NAMALWA (cell line): Measurements from ENCODE around the gene SDC1.

Experiments used
- DNase-seq: peaks from one replicate; pipeline ENCODE4 v3.0.0-alpha.2; 2015; ENCODE audit warnings: low spot score

Gene SDC1

DNA sequence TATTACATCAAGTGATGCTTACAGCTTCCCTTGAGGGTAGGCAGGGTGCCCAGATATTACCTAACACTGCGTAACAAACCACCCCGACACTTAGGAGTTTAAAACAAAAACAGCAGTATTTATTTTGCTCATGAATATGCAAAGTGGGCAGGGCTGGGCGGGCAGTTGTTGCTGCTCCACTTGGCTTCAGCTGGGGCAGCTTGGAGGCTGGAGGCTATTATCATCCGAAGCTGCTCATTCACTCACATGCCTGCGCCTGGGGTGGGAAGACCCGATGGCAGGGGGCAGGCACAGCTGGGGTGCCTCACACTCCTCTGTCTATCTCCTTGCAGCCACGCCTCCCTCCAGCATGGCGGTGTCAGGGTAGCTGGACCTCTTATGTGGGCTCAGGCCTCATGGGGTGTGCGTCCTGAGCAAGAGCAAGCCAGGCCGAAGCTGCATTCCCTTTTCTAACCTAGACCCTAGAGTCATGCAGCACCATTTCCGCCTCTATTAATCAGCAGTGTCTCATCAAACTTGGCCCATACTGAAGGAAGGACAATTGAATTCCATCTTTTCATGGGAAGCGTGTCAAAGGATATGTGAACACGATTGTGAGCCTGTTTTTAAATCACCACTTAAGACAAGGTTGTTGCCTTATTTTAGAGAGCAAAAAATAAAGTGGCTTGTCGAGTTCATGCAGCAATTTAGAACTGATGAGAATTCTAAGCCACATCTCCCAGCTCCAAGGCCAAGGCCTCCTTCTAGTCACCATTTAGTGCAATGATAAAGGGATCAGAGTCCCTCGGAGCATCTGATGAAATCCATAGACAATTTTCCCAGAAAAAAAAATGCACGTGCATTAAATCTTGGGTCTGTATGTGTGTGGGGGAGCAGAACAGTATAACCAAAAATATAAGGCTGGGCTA lies 54.9 kb downstream of the SDC1 start:
- no peak for DNase-seq

DNA sequence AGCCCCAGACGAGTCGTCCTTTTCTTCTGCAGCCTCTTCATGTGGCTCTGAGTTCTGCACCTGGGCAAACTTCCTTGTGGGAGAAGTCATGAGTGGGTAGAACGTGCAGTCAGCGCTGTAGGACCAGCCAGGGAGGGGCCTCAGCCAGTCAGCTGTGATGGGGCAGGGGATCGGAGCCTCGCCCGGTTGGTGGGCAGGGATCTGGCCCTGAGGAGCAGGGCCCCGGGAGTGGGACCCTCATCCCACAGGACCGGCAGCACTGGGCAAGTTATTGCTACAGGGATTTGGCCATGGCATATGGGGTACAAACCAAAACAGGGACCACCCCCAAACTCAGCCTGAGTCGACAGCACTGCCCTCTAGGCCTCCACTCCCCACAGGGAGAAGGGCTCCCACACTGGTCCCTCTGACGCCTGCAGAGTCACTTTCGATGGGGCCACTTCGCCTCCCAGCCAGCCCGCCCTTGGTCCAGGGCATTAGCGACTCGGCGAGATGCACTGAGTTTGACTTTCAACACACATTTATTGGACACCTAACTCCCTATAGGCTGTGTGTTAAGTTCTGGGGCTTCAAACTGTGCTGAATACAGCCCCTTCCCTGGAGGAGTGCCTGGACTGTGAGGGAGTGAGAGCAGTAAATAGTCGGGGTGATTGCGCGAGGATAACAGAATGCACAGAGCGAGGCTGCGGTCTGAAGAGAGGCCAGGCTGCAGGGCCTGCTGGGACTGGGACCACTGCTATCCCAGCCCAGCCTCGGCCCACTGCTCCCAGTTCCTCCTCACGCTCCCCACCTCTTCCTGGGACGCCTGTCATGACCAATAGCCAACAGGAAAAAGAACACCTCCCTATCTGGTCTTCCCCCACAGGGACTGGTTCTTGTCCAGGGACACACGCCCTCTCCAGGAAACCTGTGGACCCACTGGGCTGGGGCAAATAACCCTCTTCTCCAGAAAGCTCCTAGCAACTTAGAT lies 55.9 kb downstream of the SDC1 start:
- no peak for DNase-seq

DNA sequence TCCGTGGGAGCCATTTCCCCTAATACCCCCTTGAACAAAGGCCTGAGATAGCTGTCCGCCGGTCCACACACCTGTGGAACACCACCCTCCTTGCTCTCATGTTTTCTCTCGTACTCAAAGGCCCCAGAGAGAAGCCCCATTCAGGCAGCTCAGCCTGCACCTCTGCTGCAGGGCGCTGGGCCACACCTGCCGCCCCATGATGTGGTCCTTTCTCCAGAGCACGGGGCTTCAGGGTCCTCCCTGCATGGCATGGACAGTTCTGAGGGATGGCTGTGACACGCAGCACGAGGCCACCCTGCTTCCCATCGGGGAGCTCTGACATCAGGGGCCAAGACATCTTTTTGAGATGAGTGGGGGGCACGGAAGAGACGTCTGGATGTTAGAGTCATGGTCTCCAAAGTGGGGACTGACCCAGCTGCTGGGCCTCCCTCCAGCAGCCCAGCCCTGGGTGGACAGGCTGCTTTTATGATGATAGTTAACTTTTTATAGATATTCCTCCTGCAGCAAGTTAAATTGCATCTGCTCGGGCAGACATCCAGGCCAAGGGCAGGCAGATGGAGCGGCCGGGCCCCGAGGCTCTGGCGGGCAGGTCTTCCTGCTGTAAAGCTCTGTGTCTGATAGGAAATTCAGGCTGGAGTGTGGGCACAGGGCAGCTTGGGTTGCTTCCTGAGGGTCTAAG lies 56.7 kb downstream of the SDC1 start:
- no peak for DNase-seq

DNA sequence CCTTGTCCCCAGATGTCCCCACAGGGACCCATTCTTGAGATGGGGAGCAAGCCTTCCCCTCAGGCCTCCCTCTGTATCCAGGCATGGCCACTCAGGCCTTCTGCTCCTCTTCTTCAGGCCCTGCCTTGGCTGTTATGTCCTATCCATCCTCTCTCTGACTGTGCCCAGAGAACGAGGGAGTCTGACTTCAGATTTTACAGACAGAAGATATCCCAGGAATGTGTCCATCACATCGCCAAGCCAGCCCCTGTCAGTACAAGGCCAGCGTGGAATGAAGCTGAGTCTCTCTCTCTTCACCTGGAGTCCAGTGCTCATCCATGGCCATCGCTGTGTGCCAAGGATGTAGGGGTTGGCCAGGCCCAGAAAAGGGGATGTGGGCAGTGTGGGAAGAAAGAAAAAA lies 57.6 kb downstream of the SDC1 start:
- no peak for DNase-seq

DNA sequence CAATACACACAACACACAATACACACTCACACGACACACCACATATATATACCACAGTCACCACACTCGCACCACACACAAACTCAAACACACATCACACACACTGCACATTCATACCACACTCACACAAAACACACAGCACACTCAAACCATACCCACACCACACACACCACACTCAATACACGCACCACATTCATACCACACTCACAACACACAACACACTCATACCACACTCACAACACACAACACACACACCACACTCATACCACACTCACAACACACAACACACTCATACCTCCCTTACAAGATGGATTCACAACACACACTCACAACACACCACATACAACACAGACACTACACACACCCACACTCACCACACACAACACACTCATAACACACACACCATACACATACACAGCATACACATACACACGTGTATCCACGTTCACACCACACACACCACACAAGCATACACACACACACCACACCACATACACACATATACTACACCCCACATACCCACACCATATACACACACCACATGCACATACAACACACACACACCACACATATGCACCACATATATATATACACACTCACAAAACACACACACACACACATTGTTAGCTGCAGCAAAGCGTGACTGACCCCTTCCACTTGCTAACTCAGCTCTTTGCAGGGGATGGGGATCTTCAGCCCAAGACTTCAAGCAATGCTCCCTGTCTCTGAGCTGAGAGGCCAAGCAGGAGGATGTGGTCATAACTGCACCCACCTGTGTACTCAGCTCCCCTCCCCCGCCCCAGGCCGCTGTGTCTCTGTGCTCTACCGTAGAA lies 59.0 kb downstream of the SDC1 start:
- DNase-seq, result no peak

DNA sequence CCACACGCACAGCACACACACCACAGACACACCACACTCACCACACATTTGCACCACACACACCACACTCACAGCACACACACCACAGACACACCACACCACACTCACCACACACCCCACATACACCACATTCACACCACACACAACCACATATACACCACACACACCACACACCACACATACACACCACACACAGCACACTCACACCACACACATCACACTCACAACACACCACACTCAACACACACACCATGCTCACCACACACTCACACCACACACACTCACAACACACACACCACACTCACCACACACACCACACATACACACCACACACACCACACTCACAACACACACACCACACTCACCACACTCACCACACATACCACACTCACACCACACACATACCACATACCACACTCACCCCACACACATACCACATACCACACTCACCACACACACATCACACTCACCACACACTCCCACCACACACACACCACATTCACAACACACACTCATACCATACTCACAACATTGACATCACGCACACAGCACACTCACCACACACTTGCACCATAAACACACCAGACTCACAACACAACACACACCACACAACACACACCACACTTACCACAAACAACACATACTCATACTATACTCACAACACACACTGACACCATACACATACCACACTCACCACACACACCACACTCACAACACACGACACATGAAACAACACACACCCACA lies 60.0 kb downstream of the SDC1 start:
- no peak for DNase-seq

DNA sequence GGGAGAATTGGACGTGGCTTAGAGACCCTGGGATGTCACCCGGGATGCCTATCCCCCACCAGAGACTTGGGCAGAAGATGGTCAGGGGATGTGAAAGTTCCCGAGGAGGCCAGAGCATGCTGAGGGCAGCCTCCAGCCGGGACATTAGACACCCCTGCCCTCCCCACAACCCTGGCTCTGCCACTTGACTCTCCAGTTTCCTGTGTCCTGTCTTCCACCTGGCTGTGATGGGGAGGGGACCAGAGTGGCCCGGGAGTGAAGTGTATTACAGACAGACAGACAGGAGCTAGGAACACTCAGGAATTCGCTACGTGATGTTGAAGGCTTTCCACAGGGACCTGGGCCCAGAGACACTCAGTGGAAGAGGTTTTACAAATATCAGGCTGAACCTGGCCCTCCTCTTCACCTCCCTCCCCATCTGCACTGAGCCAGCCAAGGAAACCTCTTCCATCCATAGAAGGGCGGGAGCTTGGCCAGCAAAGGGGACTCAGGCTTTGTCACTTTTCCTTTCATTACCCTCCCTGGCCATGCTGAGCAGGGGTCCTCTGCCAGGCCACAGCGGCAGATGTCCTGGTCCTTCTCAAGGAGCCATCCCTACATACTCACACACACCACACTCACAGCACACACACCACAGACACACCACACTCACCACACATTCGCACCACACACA lies 60.7 kb downstream of the SDC1 start:
- peak; percentile 46 for DNase-seq

DNA sequence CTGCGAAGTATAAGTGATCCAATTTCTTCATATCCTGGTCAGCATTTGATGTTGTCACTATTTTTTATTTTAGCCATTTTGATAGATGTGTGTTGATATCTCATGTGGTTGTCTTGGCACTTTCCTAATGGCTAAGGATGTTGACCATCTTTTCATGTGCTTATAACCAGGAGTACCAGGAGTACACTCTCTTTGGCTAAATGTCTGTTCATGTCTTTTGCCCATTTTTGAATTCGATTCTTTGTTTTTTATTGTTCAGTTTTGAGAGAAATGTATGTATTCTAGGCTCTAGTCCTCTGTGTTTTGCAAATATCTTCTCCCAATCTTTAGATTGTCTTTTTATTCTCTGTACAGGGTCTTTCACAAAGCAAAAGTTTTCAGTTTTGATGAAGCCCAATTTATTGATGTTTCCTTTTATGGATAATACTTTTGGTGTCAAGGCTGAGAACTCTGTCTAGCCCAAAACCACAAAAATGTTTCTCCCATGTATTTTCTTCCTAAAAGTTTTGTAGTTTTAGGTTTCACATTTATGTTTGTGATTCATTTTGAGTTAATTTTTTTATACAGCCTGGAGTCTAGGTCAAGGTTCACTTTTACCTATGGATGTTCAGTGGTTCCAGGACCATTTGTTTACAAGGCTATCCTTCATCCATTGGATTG lies 65.4 kb downstream of the SDC1 start:
- no peak for DNase-seq

DNA sequence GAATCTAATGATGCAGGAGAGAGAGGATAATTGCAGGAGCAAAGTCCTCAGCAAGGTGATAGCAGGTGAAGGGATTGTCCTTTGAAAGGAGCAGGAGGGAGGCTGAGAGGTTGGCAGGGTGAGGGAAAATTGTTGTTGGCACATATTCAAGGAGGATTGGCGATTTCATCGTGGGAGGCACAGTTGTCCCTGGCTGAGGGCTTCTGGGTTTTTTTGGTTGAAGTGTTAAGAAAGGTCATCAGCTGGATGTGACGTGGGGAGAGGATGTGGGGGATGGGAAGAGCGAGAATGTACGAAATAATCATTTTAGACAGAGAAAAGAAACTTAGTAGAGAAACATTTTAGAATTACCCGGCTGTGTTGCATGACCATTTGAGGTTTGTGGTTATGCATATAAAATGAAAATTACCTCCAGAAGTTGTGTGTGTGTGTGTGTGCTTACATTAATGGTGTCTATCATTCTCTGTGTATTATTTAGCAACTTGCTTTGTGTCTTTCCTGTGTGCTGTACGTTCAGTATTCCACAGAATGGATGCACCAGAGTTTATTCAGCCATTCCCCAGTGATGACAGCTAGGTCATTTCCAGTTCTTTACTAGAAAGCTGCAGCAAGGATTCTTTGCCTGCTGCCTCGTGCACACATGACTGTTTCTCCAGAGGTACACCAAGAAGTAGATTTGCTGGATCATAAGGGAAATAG lies 67.6 kb downstream of the SDC1 start:
- DNase-seq, result no peak

DNA sequence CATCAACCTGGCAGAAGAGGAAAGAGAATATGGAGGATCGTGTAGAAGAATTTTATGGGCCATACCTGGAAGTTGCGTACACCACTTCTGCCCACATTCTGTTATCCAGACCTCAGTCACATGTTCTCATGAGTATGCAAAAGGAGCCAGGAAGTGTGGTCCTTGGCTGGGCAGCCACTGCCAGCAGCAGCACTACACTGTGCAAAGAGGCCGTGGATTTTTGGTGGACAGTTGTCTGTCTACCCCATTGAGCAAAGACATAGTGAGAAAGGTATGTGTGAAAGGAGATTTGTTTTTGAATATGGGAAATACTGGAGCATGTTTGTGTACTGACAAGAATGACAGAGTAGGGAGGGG lies 68.1 kb downstream of the SDC1 start:
- no peak for DNase-seq

DNA sequence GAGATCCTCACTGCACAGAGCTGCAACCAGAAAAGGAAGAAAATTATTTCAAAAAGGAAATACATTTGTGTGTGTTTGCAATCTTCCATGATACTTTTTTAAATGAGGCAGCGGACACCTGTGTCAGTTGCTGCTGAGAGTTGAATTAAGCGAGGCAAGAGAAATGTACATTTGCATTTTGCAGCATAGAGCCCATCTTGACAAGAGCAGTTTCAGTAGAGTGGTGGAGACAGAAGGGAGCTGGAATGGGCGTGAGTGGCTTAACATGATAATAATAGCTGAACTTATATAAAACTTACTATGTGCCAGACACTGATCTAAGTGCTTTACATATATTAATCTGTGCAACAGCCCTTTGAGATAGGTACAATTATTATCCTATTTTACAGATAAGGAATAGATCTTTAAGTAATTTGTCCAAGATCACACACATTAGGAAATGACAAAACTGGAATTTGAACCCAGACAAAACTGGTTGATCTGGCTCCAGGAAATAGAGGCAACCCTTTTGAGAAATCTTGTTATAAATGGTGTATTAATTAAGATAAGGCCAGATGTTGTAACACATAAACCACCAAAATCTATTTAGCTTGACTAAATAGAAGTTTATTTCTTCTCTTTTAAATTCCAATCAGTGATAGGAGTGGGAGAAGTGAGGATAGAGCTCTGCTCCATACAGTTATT lies 68.7 kb downstream of the SDC1 start:
- peak; percentile 16 for DNase-seq

DNA sequence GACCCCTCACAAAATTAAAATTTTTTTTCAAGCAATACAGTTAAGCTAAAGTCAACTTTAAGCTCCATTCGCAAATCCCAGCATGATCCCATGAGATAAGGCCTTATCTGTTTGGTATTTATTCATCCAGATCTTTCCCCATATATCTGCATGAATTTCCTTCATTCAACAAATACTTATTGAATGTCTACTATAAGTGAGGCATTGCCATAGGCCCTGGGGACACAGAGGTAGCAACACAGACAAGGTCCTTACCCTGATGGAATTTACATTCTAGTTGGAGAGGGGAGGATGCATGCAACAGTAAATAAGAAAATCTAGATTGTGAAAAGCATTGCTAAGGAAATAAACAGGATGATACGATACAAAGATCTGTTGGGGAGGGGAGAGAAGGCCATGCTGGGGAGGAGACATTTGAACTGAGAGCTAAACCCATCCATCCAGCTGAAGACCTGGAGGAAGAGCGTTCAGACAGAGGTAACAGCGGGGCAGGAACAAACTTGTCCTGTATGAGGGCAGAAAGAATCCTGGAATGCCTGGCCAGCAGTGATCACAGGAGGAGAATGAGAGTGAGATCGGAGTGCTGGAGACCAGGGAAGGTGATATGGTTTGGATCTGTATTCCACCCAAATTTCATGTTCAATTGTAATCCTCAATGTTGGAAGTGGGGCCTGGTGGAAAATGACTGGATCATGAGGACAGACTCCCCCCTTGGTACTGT lies 71.6 kb downstream of the SDC1 start:
- no peak for DNase-seq

DNA sequence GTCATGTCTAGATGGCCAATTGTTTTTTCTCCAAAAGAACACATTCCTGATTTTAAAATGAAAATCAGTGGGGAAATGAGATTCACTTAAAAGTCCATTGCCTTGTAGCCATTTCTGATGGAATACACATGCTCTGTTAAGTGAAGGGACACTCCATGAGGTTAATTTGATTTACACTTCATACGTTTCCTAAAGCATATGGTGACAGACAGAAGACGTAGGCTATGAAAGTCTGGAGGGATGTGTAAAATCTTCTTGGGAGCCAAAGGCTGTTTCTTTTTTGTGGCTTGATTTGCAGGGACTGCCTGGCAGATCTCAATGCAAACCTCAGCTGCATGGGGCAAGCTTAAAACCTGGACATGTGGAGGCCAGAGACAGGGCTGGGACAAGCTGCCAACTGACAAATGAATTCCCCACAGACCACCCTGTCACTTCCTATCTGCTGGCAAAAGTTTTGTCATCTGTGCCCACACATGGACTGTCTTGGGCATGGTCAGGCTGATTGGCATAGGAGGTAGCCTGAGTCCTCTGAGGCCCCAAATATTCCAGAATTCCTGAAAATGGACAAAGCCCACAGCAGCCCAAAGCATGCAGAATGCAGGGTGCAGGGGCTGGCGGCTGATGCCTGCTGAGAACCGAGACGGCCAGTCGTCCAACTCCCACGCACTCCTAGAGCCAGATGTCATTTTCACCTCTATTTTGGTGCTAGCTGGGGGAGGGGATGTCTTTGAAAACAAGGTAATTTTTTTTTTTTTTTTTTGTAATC lies 73.9 kb downstream of the SDC1 start:
- no peak for DNase-seq
